Neural cell (in vitro differentiated cells): ENCODE measurements around the gene HPS1. TPM values are rescaled to one million over a fixed set of nuclear protein-coding genes. Genes with fewer than 3 reads are reported as not detected.

Experiments used
- H2AFZ ChIP-seq: fragments of 200-600, 300-800 bp; sonication (generic), shearing (Covaris generic); 2 replicates; pipeline ENCODE4 v1.6.0; 2014; ENCODE audit warnings: low read depth, mild to moderate bottlenecking, antibody characterized with exemption, low read length, moderate library complexity
- H3F3A ChIP-seq: fragments of 200-600 bp; shearing (Covaris generic); 2 replicates; pipeline ENCODE4 v1.6.1; 2016; ENCODE audit warnings: mild to moderate bottlenecking, moderate library complexity, mixed read lengths, antibody characterized with exemption, low read length; ENCODE audit not compliant: insufficient read depth, poor library complexity, severe bottlenecking
- H3K27ac ChIP-seq: fragments of 200-600, 300-800 bp; sonication (generic), shearing (Covaris generic); 2 replicates; pipeline ENCODE4 v1.5.1; 2014; ENCODE audit warnings: mild to moderate bottlenecking, low read length, moderate library complexity
- H3K27me3 ChIP-seq: fragments of 300-800, 200-600 bp; sonication (generic), shearing (Covaris generic); 2 replicates; pipeline ENCODE4 v1.6.0; 2014; ENCODE audit warnings: mild to moderate bottlenecking, low read depth, low read length, moderate library complexity; ENCODE audit not compliant: insufficient read depth
- H3K36me3 ChIP-seq: fragments of 300-800, 200-600 bp; sonication (generic), shearing (Covaris generic); 2 replicates; pipeline ENCODE4 v1.5.1; 2014; ENCODE audit warnings: mild to moderate bottlenecking, antibody characterized with exemption, low read length, moderate library complexity; ENCODE audit not compliant: insufficient read depth
- H3K4me2 ChIP-seq: fragments of 300-800, 200-600 bp; sonication (generic), shearing (Covaris generic); 2 replicates; pipeline ENCODE4 v1.6.0; 2014; ENCODE audit warnings: mild to moderate bottlenecking, low read length
- H3K4me3 ChIP-seq: fragments of 300-800, 200-600 bp; sonication (generic), shearing (Covaris generic); 2 replicates; pipeline ENCODE4 v1.5.1; 2014; ENCODE audit warnings: mild to moderate bottlenecking, low read length, moderate library complexity
- H3K79me2 ChIP-seq: fragments of 200-600 bp; shearing (Covaris generic); replicated peaks from 2 replicates; pipeline ENCODE4 v1.6.0; 2014; ENCODE audit warnings: mild to moderate bottlenecking, low read length, moderate library complexity; ENCODE audit not compliant: insufficient read depth
- H3K9ac ChIP-seq: fragments of 300-800, 200-600 bp; sonication (generic), shearing (Covaris generic); 2 replicates; pipeline ENCODE4 v1.6.1; 2016; ENCODE audit warnings: mild to moderate bottlenecking, low read length, mixed read lengths
- H3K9me2 ChIP-seq: fragments of 200-600 bp; shearing (Covaris generic); 2 replicates; pipeline ENCODE4 v1.6.1; 2016; ENCODE audit warnings: mild to moderate bottlenecking, low read length, mixed read lengths; ENCODE audit not compliant: insufficient read depth
- H3K9me3 ChIP-seq: fragments of 200-600, 300-800 bp; sonication (generic), shearing (Covaris generic); 2 replicates; pipeline ENCODE4 v1.6.1; 2016; ENCODE audit warnings: mild to moderate bottlenecking, mixed run types, low read length, moderate library complexity, mixed read lengths
- H4K20me1 ChIP-seq: fragments of 200-600 bp; shearing (Covaris generic); 2 replicates; pipeline ENCODE4 v1.6.1; 2016; ENCODE audit warnings: mild to moderate bottlenecking, mixed run types; ENCODE audit not compliant: insufficient read depth
- CTCF ChIP-seq: fragments of 450-650 bp; IDR thresholded peaks from 2 replicates; pipeline ENCODE4 v1.5.1; 2014; ENCODE audit warnings: antibody characterized with exemption, mild to moderate bottlenecking, moderate library complexity; ENCODE audit not compliant: poor library complexity, severe bottlenecking
- EP300 ChIP-seq: fragments of 450-650 bp; conservative IDR thresholded peaks from 2 replicates; pipeline ENCODE4 v1.6.1; 2014; ENCODE audit warnings: antibody characterized with exemption, mild to moderate bottlenecking, moderate library complexity; ENCODE audit not compliant: poor library complexity, severe bottlenecking
- EZH2 ChIP-seq: fragments of 200-600, 300-800 bp; shearing (Covaris generic), sonication (generic); IDR thresholded peaks from 2 replicates; pipeline ENCODE4 v1.6.1; 2014; ENCODE audit warnings: antibody characterized with exemption, low read length, borderline replicate concordance, mild to moderate bottlenecking; ENCODE audit not compliant: insufficient read depth, poor library complexity, severe bottlenecking
- MXI1 ChIP-seq: fragments of 450-650 bp; conservative IDR thresholded peaks from 2 replicates; pipeline ENCODE4 v1.6.1; 2014; ENCODE audit warnings: antibody characterized with exemption, mild to moderate bottlenecking; ENCODE audit not compliant: poor library complexity, severe bottlenecking
- POLR2AphosphoS5 ChIP-seq: IDR thresholded peaks from 2 replicates; pipeline ENCODE4 v1.6.1; 2012
- RAD21 ChIP-seq: fragments of 450-650 bp; conservative IDR thresholded peaks from 2 replicates; pipeline ENCODE4 v1.6.1; 2014; ENCODE audit warnings: antibody characterized with exemption, mild to moderate bottlenecking, moderate library complexity
- REST ChIP-seq: IDR thresholded peaks from 2 replicates; pipeline ENCODE4 v1.6.1; 2012; ENCODE audit warnings: borderline replicate concordance
- SMC3 ChIP-seq: fragments of 450-650 bp; conservative IDR thresholded peaks from 2 replicates; pipeline ENCODE4 v1.6.1; 2014; ENCODE audit warnings: antibody characterized with exemption, mild to moderate bottlenecking, moderate library complexity; ENCODE audit not compliant: poor library complexity
- TAF1 ChIP-seq: IDR thresholded peaks from 2 replicates; pipeline ENCODE4 v1.6.1; 2012; ENCODE audit warnings: low read depth
- polyA plus RNA-seq: library from polyadenylated mRNA; depleted of rRNA; stranded (reverse); fragments of >200 nt; gene quantifications from 2 replicates; pipeline ENCODE4 v1.2.3, GENCODE V29; 2014

The HPS1 gene
- polyA plus RNA-seq, 1 donor from 2014 or later, result 1.4 TPM

- no peak overlapping the region for H2AFZ ChIP-seq
- no peaks in the 10 kb centered on the region for H4K20me1 ChIP-seq
- H3K4me2 ChIP-seq, result no peak overlapping the region
- H3K9ac ChIP-seq, result no peak overlapping the region
- no peaks in the 10 kb centered on the region for H3K9me2 ChIP-seq
- H3K27me3 ChIP-seq, result no peaks in the 10 kb centered on the region
- no peaks in the 10 kb centered on the region for H3K9me3 ChIP-seq
- H3K4me3 ChIP-seq, result no peak overlapping the region
- H3F3A ChIP-seq, result no peaks in the 10 kb centered on the region
- no peak for TF ChIP-seq CTCF
- TF ChIP-seq SMC3, result no peak
- no peak for TF ChIP-seq POLR2AphosphoS5
- no peak for TF ChIP-seq EZH2
- TF ChIP-seq TAF1, result no peak
- no peak for TF ChIP-seq MXI1
- TF ChIP-seq EP300, result no peak
- TF ChIP-seq REST, result no peak
- TF ChIP-seq RAD21, result no peak
- no peaks in the 10 kb centered on the region for H3K36me3 ChIP-seq
- H3K27ac ChIP-seq, result no peak overlapping the region
- H3K79me2 ChIP-seq, result no peaks in the 10 kb centered on the region
Observed at GRCh38 chr10:98463976-98464754, 17.4 kb upstream of the HPS1 start.

- Histone ChIP-seq H3K4me2 (no peak overlapping the region), H3K4me3 (no peak overlapping the region), H4K20me1 (no peaks in the 10 kb centered on the region), H3K27me3 (no peaks in the 10 kb centered on the region), H3K27ac (no peak overlapping the region), H3K79me2 (no peaks in the 10 kb centered on the region), H2AFZ (no peak overlapping the region), H3K36me3 (no peaks in the 10 kb centered on the region), H3K9me2 (no peaks in the 10 kb centered on the region), H3K9me3 (no peaks in the 10 kb centered on the region), H3K9ac (no peak overlapping the region), H3F3A (no peaks in the 10 kb centered on the region)
- no peak for TF ChIP-seq EP300
- no peak for TF ChIP-seq SMC3
- no peak for TF ChIP-seq CTCF
Observed at GRCh38 chr10:98463016-98463415, 16.3 kb upstream of the HPS1 start.
